Measurements from ENCODE around the gene KIAA0232.

KIAA0232 gene

DNA sequence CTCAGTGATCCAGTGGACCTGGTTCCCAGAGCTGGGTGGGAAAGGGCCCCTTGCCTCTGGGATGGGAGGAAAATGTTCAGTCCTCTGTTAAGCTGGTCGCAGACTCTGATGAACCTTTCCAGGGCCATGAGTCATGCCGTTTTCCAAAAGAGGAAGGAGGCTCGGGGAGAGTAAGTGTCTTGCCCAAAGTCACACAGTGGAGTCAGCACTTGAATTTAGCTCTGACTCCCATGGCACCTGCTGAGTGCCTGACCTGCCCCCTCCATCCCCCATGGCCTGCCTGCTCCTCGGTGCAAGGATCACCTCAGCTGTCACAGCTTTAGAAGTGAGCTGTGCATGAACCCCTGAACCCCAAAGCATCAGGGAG is 14.0 kb upstream of the KIAA0232 start:
- no peaks in the 10 kb centered on the region for H4K20me1 ChIP-seq (ENCODE audit: insufficient read depth, low read length)
- H3K9ac ChIP-seq (ENCODE audit: low read depth, low read length) = no peak overlapping the region
- H3K4me3 ChIP-seq (ENCODE audit: low read depth in 1 of 2, low read length in 2 of 2) = no peak overlapping the region
- no peak overlapping the region for H2AFZ ChIP-seq (ENCODE audit: low read depth, low read length)
- peaks cover 2% of the 10 kb centered on the region for H3K27me3 ChIP-seq (ENCODE audit: insufficient read depth, low read length, poor library complexity)
- DNase-seq (no peak), ATAC-seq (ENCODE audit: insufficient read depth, low read depth) (no peak)
- no peaks in the 10 kb centered on the region for H3K36me3 ChIP-seq (ENCODE audit: insufficient read depth, low read length)
- H3K27ac ChIP-seq (ENCODE audit: low read length) = no peak overlapping the region
- no peaks in the 10 kb centered on the region for H3K4me1 ChIP-seq (ENCODE audit: insufficient read depth, low read length)
- no peaks in the 10 kb centered on the region for H3K79me2 ChIP-seq (ENCODE audit: insufficient read depth, low read length)
- no peaks in the 10 kb centered on the region for H3K9me3 ChIP-seq (ENCODE audit: insufficient read depth, low read length, severe bottlenecking)
- TF ChIP-seq, protein P1, sequence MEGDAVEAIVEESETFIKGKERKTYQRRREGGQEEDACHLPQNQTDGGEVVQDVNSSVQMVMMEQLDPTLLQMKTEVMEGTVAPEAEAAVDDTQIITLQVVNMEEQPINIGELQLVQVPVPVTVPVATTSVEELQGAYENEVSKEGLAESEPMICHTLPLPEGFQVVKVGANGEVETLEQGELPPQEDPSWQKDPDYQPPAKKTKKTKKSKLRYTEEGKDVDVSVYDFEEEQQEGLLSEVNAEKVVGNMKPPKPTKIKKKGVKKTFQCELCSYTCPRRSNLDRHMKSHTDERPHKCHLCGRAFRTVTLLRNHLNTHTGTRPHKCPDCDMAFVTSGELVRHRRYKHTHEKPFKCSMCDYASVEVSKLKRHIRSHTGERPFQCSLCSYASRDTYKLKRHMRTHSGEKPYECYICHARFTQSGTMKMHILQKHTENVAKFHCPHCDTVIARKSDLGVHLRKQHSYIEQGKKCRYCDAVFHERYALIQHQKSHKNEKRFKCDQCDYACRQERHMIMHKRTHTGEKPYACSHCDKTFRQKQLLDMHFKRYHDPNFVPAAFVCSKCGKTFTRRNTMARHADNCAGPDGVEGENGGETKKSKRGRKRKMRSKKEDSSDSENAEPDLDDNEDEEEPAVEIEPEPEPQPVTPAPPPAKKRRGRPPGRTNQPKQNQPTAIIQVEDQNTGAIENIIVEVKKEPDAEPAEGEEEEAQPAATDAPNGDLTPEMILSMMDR (IDR thresholded peaks at IDR 0.05; ENCODE audit: borderline replicate concordance, extremely low read depth, low read length, poor library complexity, severe bottlenecking) = no peak
- TF ChIP-seq EZH2 (IDR thresholded peaks at IDR 0.05; ENCODE audit: borderline replicate concordance, low read depth, low read length, severe bottlenecking) = no peak
- no peak overlapping the region for H3K4me2 ChIP-seq (ENCODE audit: insufficient read depth, low read length)

DNA sequence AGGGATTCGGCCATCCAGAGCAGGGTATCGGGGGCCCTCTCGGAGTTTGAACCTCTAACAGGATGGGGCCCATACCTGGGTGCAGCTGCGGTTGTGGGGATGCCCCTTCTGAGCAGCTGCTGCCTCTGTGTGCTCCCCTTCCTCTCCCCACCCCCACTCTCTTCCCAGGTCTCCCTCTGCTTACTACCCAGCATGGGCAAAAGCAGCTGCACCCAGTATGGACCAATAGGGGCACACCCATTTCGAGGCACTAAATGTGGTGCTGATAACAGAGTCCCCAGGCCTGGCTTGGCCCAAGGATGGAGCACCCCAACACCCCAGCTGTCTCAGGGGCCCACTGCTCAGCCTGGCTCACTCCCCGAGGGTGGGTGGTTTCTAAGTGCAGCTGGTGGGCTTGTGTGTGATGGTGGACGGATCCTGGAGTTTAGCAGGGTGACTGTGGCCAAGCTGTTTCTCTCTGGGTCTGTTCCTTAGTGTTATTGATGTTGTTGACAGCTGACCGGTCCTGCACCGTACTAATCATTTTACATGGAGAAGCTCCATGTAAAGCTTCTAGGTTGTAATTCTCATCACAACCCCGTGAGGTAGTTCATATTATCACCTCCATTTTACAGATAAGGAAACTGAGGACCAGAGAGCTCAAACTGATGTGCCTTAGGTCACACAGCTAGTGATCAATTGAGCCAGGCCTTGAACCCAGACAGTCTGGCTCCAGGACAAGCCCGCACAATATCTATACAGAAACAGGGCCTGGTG is 13.1 kb upstream of the KIAA0232 start:
- H3K36me3 ChIP-seq (ENCODE audit: insufficient read depth, low read length) = no peaks in the 10 kb centered on the region
- no peak for TF ChIP-seq EZH2 (IDR thresholded peaks at IDR 0.05; ENCODE audit: borderline replicate concordance, low read depth, low read length, severe bottlenecking)
- TF ChIP-seq, protein P1 (IDR thresholded peaks at IDR 0.05; ENCODE audit: borderline replicate concordance, extremely low read depth, low read length, poor library complexity, severe bottlenecking) = no peak
- peak; percentile 57 for ATAC-seq (ENCODE audit: insufficient read depth, low read depth)
- no peak overlapping the region for H3K27ac ChIP-seq (ENCODE audit: low read length)
- no peak overlapping the region for H3K9ac ChIP-seq (ENCODE audit: low read depth, low read length)
- H3K4me1 ChIP-seq (ENCODE audit: insufficient read depth, low read length) = no peaks in the 10 kb centered on the region
- H3K4me2 ChIP-seq (ENCODE audit: insufficient read depth, low read length) = no peak overlapping the region
- no peaks in the 10 kb centered on the region for H3K27me3 ChIP-seq (ENCODE audit: insufficient read depth, low read length, poor library complexity)
- no peaks in the 10 kb centered on the region for H3K79me2 ChIP-seq (ENCODE audit: insufficient read depth, low read length)
- no peak overlapping the region for H3K4me3 ChIP-seq (ENCODE audit: low read depth in 1 of 2, low read length in 2 of 2)
- H2AFZ ChIP-seq (ENCODE audit: low read depth, low read length) = no peak overlapping the region
- peak; percentile 41 for DNase-seq
- H3K9me3 ChIP-seq (ENCODE audit: insufficient read depth, low read length, severe bottlenecking) = no peaks in the 10 kb centered on the region
- H4K20me1 ChIP-seq (ENCODE audit: insufficient read depth, low read length) = no peaks in the 10 kb centered on the region

DNA sequence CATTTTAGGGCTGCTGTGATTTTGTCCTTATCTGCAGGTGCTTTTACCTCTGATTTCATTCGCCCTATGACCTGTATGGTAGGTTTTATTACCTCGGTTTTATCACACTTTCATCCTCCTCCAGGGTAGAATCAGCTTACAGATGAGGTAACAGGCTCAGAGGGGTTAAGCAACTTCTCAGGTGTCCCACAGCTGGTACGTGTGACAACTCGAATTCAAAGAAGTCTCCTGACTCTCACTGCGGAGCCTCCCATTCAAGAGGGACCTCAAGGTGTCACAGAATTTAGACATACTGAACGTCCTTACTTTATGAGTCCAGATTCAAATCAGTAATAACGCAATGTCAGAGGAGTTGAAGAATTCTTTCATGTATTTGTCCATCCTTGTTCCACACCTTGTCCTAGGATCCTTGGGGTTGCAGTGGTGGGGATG is 12.5 kb upstream of the KIAA0232 start:
- Histone ChIP-seq H3K4me1 (ENCODE audit: insufficient read depth, low read length) (no peaks in the 10 kb centered on the region), H3K4me3 (ENCODE audit: low read depth in 1 of 2, low read length in 2 of 2) (no peak overlapping the region), H4K20me1 (ENCODE audit: insufficient read depth, low read length) (no peaks in the 10 kb centered on the region), H3K27me3 (ENCODE audit: insufficient read depth, low read length, poor library complexity) (no peaks in the 10 kb centered on the region), H3K4me2 (ENCODE audit: insufficient read depth, low read length) (no peak overlapping the region), H3K9ac (ENCODE audit: low read depth, low read length) (no peak overlapping the region), H2AFZ (ENCODE audit: low read depth, low read length) (no peak overlapping the region), H3K79me2 (ENCODE audit: insufficient read depth, low read length) (no peaks in the 10 kb centered on the region), H3K36me3 (ENCODE audit: insufficient read depth, low read length) (no peaks in the 10 kb centered on the region), H3K9me3 (ENCODE audit: insufficient read depth, low read length, severe bottlenecking) (no peaks in the 10 kb centered on the region), H3K27ac (ENCODE audit: low read length) (no peak overlapping the region)
- TF ChIP-seq, protein P1 (IDR thresholded peaks at IDR 0.05; ENCODE audit: borderline replicate concordance, extremely low read depth, low read length, poor library complexity, severe bottlenecking) = no peak
- ATAC-seq (ENCODE audit: insufficient read depth, low read depth) = no peak
- no peak for DNase-seq
